ENCODE data around the gene COLQ. TPM values are rescaled to one million over a fixed set of nuclear protein-coding genes. Genes with fewer than 3 reads are reported as not detected.

The COLQ gene
- total RNA-seq, 1 donor from 2014 or later: 10.0 TPM

- no peak for TF ChIP-seq CTCF (IDR thresholded peaks at IDR 0.05; ENCODE audit: unreplicated experiment)
- H3K4me3 Mint-ChIP-seq: no peak overlapping the region
- no peak overlapping the region for H3K27ac Mint-ChIP-seq
- H3K27me3 Mint-ChIP-seq (ENCODE audit: low read depth): no peaks in the 10 kb centered on the region
- no peaks in the 10 kb centered on the region for H3K4me1 Mint-ChIP-seq
- no peak for DNase-seq (ENCODE audit: low spot score in 2 of 2, unreplicated experiment in 2 of 2)
- no peaks in the 10 kb centered on the region for H3K9me3 Mint-ChIP-seq
- peaks cover 4% of the 10 kb centered on the region for H3K36me3 Mint-ChIP-seq
Observed at GRCh38 chr3:15470849-15471248, 50.7 kb downstream of the COLQ start.

GRCh38 chr3:15470261-15470660 lies 51.2 kb downstream of the COLQ start:
- peaks cover 4% of the 10 kb centered on the region for H3K36me3 Mint-ChIP-seq
- no peak for TF ChIP-seq CTCF (IDR thresholded peaks at IDR 0.05; ENCODE audit: unreplicated experiment)
- no peaks in the 10 kb centered on the region for H3K27me3 Mint-ChIP-seq (ENCODE audit: low read depth)
- DNase-seq (ENCODE audit: low spot score in 2 of 2, unreplicated experiment in 2 of 2): no peak
- H3K9me3 Mint-ChIP-seq: no peaks in the 10 kb centered on the region
- no peaks in the 10 kb centered on the region for H3K4me1 Mint-ChIP-seq
- H3K4me3 Mint-ChIP-seq: no peak overlapping the region
- H3K27ac Mint-ChIP-seq: no peak overlapping the region

- H3K4me1 Mint-ChIP-seq: no peaks in the 10 kb centered on the region
- H3K27me3 Mint-ChIP-seq (ENCODE audit: low read depth): no peaks in the 10 kb centered on the region
- TF ChIP-seq CTCF (IDR thresholded peaks at IDR 0.05; ENCODE audit: unreplicated experiment): no peak
- peaks cover 9% of the 10 kb centered on the region for H3K36me3 Mint-ChIP-seq
- H3K27ac Mint-ChIP-seq: no peak overlapping the region
- no peak for DNase-seq (ENCODE audit: low spot score in 2 of 2, unreplicated experiment in 2 of 2)
- H3K9me3 Mint-ChIP-seq: no peaks in the 10 kb centered on the region
- no peak overlapping the region for H3K4me3 Mint-ChIP-seq
Observed at GRCh38 chr3:15467227-15468181, 54.0 kb downstream of the COLQ start.

GRCh38 chr3:15465876-15466585 lies 55.5 kb downstream of the COLQ start:
- Mint-ChIP-seq H3K36me3 (peaks cover 9% of the 10 kb centered on the region), H3K4me3 (no peak overlapping the region), H3K4me1 (no peaks in the 10 kb centered on the region), H3K27me3 (ENCODE audit: low read depth) (no peaks in the 10 kb centered on the region), H3K9me3 (no peaks in the 10 kb centered on the region), H3K27ac (no peak overlapping the region)
- no peak for DNase-seq (ENCODE audit: low spot score in 2 of 2, unreplicated experiment in 2 of 2)
- TF ChIP-seq CTCF (IDR thresholded peaks at IDR 0.05; ENCODE audit: unreplicated experiment): no peak

GRCh38 chr3:15462451-15462850 lies 59.1 kb downstream of the COLQ start:
- no peak for DNase-seq (ENCODE audit: low spot score in 2 of 2, unreplicated experiment in 2 of 2)
- Mint-ChIP-seq H3K9me3 (peaks cover 4% of the 10 kb centered on the region), H3K4me1 (no peaks in the 10 kb centered on the region), H3K27ac (no peak overlapping the region), H3K27me3 (ENCODE audit: low read depth) (no peaks in the 10 kb centered on the region), H3K36me3 (peaks cover 15% of the 10 kb centered on the region), H3K4me3 (no peak overlapping the region)
- no peak for TF ChIP-seq CTCF (IDR thresholded peaks at IDR 0.05; ENCODE audit: unreplicated experiment)

Data from mesothelial cell of epicardium (in vitro differentiated cells).